ENCODE results near the gene THSD4.

THSD4 gene

DNA sequence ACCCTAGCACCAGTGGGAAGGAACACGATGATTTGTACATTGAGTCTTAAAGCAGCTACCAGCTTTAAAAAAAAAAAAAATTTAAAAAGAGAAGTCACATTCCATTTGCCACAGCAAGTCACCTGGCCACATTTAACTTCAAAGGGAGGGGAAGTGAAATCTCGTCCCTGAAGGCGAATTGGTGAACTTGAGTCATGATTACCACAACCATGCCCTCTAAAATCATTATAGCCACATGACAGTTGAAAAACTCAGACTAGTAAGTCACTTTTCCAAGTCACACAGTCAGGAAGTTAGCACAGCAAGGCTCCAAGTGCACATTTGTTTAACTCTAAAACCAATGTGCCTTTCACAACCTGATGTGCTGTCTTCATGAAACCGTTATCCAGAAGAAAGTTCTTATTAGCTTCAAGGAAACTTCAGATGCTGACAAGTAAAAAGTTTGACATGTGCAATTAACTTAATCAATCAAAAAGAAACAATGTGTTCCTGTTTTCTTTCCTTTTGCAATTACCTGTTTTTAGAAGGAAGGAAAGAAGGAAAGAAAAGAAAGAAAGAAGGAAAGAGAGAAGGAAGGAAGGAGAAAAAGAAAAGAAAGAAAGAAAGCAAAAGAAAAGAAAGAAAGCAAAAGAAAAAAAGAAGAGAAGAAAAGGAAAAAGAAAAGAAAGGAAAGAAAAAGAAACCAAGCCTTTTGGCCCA lies 8.3 kb upstream of the THSD4 start:
- H3K4me3 ChIP-seq (ENCODE audit: low read depth, low read length), result no peak overlapping the region
- DNase-seq (ENCODE audit: low read depth), result no peak
- TF ChIP-seq, protein P1, sequence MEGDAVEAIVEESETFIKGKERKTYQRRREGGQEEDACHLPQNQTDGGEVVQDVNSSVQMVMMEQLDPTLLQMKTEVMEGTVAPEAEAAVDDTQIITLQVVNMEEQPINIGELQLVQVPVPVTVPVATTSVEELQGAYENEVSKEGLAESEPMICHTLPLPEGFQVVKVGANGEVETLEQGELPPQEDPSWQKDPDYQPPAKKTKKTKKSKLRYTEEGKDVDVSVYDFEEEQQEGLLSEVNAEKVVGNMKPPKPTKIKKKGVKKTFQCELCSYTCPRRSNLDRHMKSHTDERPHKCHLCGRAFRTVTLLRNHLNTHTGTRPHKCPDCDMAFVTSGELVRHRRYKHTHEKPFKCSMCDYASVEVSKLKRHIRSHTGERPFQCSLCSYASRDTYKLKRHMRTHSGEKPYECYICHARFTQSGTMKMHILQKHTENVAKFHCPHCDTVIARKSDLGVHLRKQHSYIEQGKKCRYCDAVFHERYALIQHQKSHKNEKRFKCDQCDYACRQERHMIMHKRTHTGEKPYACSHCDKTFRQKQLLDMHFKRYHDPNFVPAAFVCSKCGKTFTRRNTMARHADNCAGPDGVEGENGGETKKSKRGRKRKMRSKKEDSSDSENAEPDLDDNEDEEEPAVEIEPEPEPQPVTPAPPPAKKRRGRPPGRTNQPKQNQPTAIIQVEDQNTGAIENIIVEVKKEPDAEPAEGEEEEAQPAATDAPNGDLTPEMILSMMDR (IDR thresholded peaks at IDR 0.05; ENCODE audit: control insufficient read depth, extremely low read depth, insufficient read depth), result no peak

DNA sequence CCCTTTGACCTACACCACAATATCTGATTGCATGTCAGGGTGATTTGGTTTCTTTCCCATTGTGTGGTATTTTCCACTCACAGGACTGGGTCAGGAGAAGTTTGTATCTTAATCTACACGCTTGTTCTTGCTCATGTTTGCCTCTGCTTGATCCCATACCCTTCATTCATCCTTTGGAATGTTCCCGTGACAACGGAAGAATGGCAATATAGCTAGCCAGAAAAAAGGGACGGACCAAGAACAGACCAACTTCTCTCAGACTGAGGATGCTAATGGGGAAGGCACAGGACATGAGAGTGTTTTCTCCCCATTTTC lies 7.8 kb upstream of the THSD4 start:
- no peak overlapping the region for H3K4me3 ChIP-seq (ENCODE audit: low read depth, low read length)
- DNase-seq (ENCODE audit: low read depth), result no peak
- TF ChIP-seq, protein P1 (IDR thresholded peaks at IDR 0.05; ENCODE audit: control insufficient read depth, extremely low read depth, insufficient read depth), result no peak

DNA sequence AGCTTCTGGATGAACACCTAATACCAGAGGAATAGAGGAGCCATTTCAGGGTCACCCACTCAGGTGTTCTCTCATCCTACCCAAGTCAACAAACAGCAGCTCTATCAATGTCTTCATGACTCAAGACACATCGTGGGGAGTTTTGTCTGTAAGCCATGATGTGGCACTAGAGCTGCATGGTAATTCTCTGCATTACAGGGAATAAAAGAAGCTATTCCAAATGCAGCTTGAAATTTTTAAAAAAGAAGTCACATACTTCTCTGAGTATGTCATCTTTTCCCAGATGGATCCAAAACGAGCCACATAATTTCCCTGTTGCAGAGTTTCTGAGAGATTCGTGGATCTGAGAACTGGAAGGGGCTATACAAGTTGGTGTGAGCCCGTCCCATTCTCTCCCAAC lies 6.1 kb upstream of the THSD4 start:
- no peak for DNase-seq (ENCODE audit: low read depth)
- TF ChIP-seq, protein P1 (IDR thresholded peaks at IDR 0.05; ENCODE audit: control insufficient read depth, extremely low read depth, insufficient read depth), result no peak
- H3K4me3 ChIP-seq (ENCODE audit: low read depth, low read length), result no peak overlapping the region

DNA sequence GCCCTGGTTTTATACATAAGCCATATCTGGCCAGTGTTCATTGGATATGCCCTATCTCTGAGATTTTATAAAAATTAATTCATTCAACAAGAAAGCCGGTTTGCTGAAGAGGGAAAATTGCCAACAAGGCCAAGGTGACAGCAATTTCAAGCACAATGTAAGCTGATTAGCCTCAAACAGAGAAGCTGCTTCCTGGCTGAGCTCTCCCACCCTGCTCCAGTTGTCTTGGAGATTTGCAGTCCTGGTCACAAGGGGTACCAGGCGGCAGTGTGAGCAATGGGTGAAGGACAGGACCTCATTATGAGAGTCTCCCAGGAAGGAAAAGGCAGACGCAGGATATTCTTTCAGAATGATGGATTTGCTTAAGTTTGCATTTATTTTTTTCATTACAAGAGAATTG lies 5.4 kb upstream of the THSD4 start:
- DNase-seq (ENCODE audit: low read depth), result no peak
- no peak overlapping the region for H3K4me3 ChIP-seq (ENCODE audit: low read depth, low read length)
- TF ChIP-seq, protein P1 (IDR thresholded peaks at IDR 0.05; ENCODE audit: control insufficient read depth, extremely low read depth, insufficient read depth), result no peak

DNA sequence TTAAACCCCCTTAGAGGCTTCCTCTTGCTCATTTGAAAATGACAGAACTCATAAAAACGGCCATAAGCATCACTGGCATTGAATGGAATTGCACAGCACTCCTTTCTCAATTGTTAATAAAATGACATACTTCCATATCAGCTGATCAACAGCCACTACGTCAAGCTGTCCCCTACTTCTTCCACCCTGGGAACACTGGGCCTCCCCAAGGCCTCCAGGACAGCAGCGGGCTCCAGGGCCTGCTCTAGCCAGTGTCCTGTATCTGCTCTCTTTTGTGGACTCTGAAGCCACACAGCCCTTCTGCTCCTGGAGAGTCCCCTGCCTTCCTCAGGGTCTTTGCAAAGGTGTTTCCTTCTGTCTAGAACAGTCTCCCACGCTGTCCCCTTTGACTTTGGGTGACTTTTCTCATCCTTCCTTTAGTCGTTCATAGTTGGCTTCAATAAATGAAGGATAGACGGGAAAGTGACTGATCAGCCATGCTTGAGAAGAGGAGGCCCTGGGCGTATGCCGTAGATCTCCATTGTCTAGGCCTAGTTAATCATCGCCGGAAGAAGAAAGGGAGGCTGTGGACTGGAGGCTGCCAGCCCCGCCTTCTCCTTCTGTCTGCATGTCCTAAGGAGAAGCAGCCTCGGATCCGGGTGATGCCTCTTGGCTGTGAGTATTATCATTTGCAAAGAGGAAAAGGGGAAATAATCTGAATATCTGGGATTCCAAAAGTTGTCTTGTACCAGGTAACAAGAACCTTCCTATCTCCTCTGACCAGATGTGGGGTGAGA lies 4.7 kb upstream of the THSD4 start:
- TF ChIP-seq, protein P1 (IDR thresholded peaks at IDR 0.05; ENCODE audit: control insufficient read depth, extremely low read depth, insufficient read depth), result no peak
- DNase-seq (ENCODE audit: low read depth), result no peak
- H3K4me3 ChIP-seq (ENCODE audit: low read depth, low read length), result no peak overlapping the region

DNA sequence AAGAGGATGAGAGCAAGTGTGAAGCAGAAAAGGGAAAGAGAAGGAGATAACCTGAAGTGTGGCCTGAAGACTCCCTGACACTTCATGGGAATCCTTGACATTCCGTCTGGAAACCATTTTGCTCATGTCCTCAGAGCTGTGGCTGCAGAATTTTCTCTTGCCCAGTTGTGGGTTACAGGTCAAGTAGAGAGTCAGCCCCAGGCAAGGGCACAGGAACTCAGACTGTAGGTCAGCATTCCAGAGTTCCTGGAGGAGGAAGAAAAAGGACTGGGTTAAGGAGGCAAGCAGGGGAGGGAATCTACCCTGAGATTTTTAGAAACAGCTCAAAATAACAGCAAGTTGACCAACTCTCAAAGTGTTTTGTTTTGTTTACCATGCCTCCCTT lies 4.1 kb upstream of the THSD4 start:
- H3K4me3 ChIP-seq (ENCODE audit: low read depth, low read length), result no peak overlapping the region
- DNase-seq (ENCODE audit: low read depth), result no peak
- TF ChIP-seq, protein P1 (IDR thresholded peaks at IDR 0.05; ENCODE audit: control insufficient read depth, extremely low read depth, insufficient read depth), result no peak
